Glomerular endothelial cell (primary cell): ENCODE measurements around the gene GRAMD2A. TPM values are rescaled to one million over a fixed set of nuclear protein-coding genes. Genes with fewer than 3 reads are reported as not detected.

Experiments
- DNase-seq: peaks from one replicate; pipeline ENCODE4 v3.0.0-alpha.2; 2011; ENCODE audit warnings: low read depth, low spot score; ENCODE audit errors: extremely low read depth
- total RNA-seq: library from RNA; depleted of rRNA; stranded (reverse); fragments of >200 nt; gene quantifications from 2 replicates; pipeline ENCODE4 v1.2.3, GENCODE V29; 2015

The GRAMD2A gene
- not detected in 2 replicates for total RNA-seq

- DNase-seq: no peak
These were observed at the start of gene GRAMD2A for GRCh38 chr15:72197460-72198355. Gene GRAMD2A, minus strand, starts transcription at chr15:72197787.

- no peak for DNase-seq
These were observed 45.3 kb upstream of the GRAMD2A start for GRCh38 chr15:72242775-72243370.

- no peak for DNase-seq
These were observed 42.1 kb upstream of the GRAMD2A start for GRCh38 chr15:72239652-72240051.

GRCh38 chr15:72238586-72238985 lies 41.0 kb upstream of the GRAMD2A start:
- DNase-seq: no peak

GRCh38 chr15:72237853-72238224 lies 40.3 kb upstream of the GRAMD2A start:
- no peak for DNase-seq

GRCh38 chr15:72237029-72237852 lies 39.7 kb upstream of the GRAMD2A start:
- no peak for DNase-seq

GRCh38 chr15:72236381-72237003 lies 38.9 kb upstream of the GRAMD2A start:
- no peak for DNase-seq

GRCh38 chr15:72235298-72235697 lies 37.7 kb upstream of the GRAMD2A start:
- no peak for DNase-seq

- no peak for DNase-seq
These were observed 36.2 kb upstream of the GRAMD2A start for GRCh38 chr15:72233769-72234168.

GRCh38 chr15:72231833-72232478 lies 34.4 kb upstream of the GRAMD2A start:
- no peak for DNase-seq

GRCh38 chr15:72231066-72231832 lies 33.7 kb upstream of the GRAMD2A start, which contains the start of gene PKM:
Gene PKM, minus strand, starts transcription at chr15:72231190. Its CDS starts 12,093 bp downstream, at chr15:72219097.
- no peak for DNase-seq

GRCh38 chr15:72230197-72231065 lies 32.8 kb upstream of the GRAMD2A start:
- DNase-seq: no peak

- DNase-seq: no peak
These were observed 32.3 kb upstream of the GRAMD2A start for GRCh38 chr15:72229947-72230196.

- no peak for DNase-seq
These were observed 31.7 kb upstream of the GRAMD2A start for GRCh38 chr15:72229076-72229946.

GRCh38 chr15:72227720-72228119 lies 30.1 kb upstream of the GRAMD2A start:
- DNase-seq: no peak

GRCh38 chr15:72227192-72227586 lies 29.6 kb upstream of the GRAMD2A start:
- DNase-seq: peak; percentile 85

GRCh38 chr15:72223278-72223677 lies 25.7 kb upstream of the GRAMD2A start:
- no peak for DNase-seq

GRCh38 chr15:72222393-72222792 lies 24.8 kb upstream of the GRAMD2A start:
- no peak for DNase-seq
